ENCODE data around the gene RHCE. TPM values are rescaled to one million over a fixed set of nuclear protein-coding genes. Genes with fewer than 3 reads are reported as not detected.

Gene RHCE
- total and polyA plus RNA-seq, 2 donors (not counting 1 experiment from before 2014, with no cell fraction given): 0.50 to 1.2 TPM

GRCh38 chr1:25356441-25356840 lies 64.2 kb downstream of the RHCE start:
- no peaks in the 10 kb centered on the region for H3K27me3 ChIP-seq (ENCODE audit: control insufficient read depth, insufficient read depth, low read length)
- no peaks in the 10 kb centered on the region for H4K20me1 ChIP-seq (ENCODE audit: control insufficient read depth, extremely low read depth, insufficient read depth, low read length)
- peaks cover 11% of the 10 kb centered on the region for H3K4me1 ChIP-seq (ENCODE audit: control insufficient read depth, extremely low read depth, insufficient read depth, low read length)
- no peak overlapping the region for H3K27ac ChIP-seq (ENCODE audit: insufficient read depth, low read length)
- H3K4me3 ChIP-seq (replicated peaks in 1 of 4; ENCODE audit: control extremely low read depth in 1 of 4, insufficient read depth in 1 of 4, low read depth in 3 of 4, low read length in 4 of 4): no peak overlapping the region
- no peak overlapping the region for H3K4me2 ChIP-seq (ENCODE audit: extremely low read depth, insufficient read depth, low read length)
- no peaks in the 10 kb centered on the region for H3K79me2 ChIP-seq (ENCODE audit: control insufficient read depth, insufficient read depth, low read length)
- no peak overlapping the region for H3K9ac ChIP-seq (ENCODE audit: insufficient read depth, low read length)
- no peaks in the 10 kb centered on the region for H3K9me3 ChIP-seq (ENCODE audit: control insufficient read depth, insufficient read depth, low read depth, low read length)
- no peak for TF ChIP-seq CTCF (conservative IDR thresholded peaks at IDR 0.05 in 1 of 2, IDR thresholded peaks at IDR 0.05 in 1 of 2; ENCODE audit: low read depth in 1 of 2, low read length in 2 of 2)
- TF ChIP-seq EZH2 (IDR thresholded peaks at IDR 0.05; ENCODE audit: low read length, missing control alignments): no peak
- no peak for DNase-seq (ENCODE audit: low read depth in 2 of 2)
- H2AFZ ChIP-seq (ENCODE audit: low read length): no peak overlapping the region
- H3K36me3 ChIP-seq (ENCODE audit: control insufficient read depth, insufficient read depth, low read length): peaks cover 3% of the 10 kb centered on the region

- Histone ChIP-seq H3K9ac (ENCODE audit: insufficient read depth, low read length) (no peak overlapping the region), H3K4me1 (ENCODE audit: control insufficient read depth, extremely low read depth, insufficient read depth, low read length) (peaks cover 7% of the 10 kb centered on the region), H3K9me3 (ENCODE audit: control insufficient read depth, insufficient read depth, low read depth, low read length) (no peaks in the 10 kb centered on the region), H3K4me3 (replicated peaks in 1 of 4; ENCODE audit: control extremely low read depth in 1 of 4, insufficient read depth in 1 of 4, low read depth in 3 of 4, low read length in 4 of 4) (no peak overlapping the region), H4K20me1 (ENCODE audit: control insufficient read depth, extremely low read depth, insufficient read depth, low read length) (no peaks in the 10 kb centered on the region), H3K4me2 (ENCODE audit: extremely low read depth, insufficient read depth, low read length) (no peak overlapping the region), H2AFZ (ENCODE audit: low read length) (no peak overlapping the region), H3K27me3 (ENCODE audit: control insufficient read depth, insufficient read depth, low read length) (no peaks in the 10 kb centered on the region), H3K27ac (ENCODE audit: insufficient read depth, low read length) (no peak overlapping the region), H3K36me3 (ENCODE audit: control insufficient read depth, insufficient read depth, low read length) (peaks cover 2% of the 10 kb centered on the region), H3K79me2 (ENCODE audit: control insufficient read depth, insufficient read depth, low read length) (no peaks in the 10 kb centered on the region)
- no peak for DNase-seq (ENCODE audit: low read depth in 2 of 2)
- TF ChIP-seq EZH2 (IDR thresholded peaks at IDR 0.05; ENCODE audit: low read length, missing control alignments): no peak
- no peak for TF ChIP-seq CTCF (conservative IDR thresholded peaks at IDR 0.05 in 1 of 2, IDR thresholded peaks at IDR 0.05 in 1 of 2; ENCODE audit: low read depth in 1 of 2, low read length in 2 of 2)
These were observed 64.7 kb downstream of the RHCE start for GRCh38 chr1:25355841-25356395.

- Histone ChIP-seq H3K9me3 (ENCODE audit: control insufficient read depth, insufficient read depth, low read depth, low read length) (no peaks in the 10 kb centered on the region), H3K4me3 (replicated peaks in 1 of 4; ENCODE audit: control extremely low read depth in 1 of 4, insufficient read depth in 1 of 4, low read depth in 3 of 4, low read length in 4 of 4) (no peak overlapping the region), H3K36me3 (ENCODE audit: control insufficient read depth, insufficient read depth, low read length) (no peaks in the 10 kb centered on the region), H2AFZ (ENCODE audit: low read length) (no peak overlapping the region), H3K27me3 (ENCODE audit: control insufficient read depth, insufficient read depth, low read length) (no peaks in the 10 kb centered on the region), H4K20me1 (ENCODE audit: control insufficient read depth, extremely low read depth, insufficient read depth, low read length) (no peaks in the 10 kb centered on the region), H3K4me1 (ENCODE audit: control insufficient read depth, extremely low read depth, insufficient read depth, low read length) (no peaks in the 10 kb centered on the region), H3K27ac (ENCODE audit: insufficient read depth, low read length) (no peak overlapping the region), H3K4me2 (ENCODE audit: extremely low read depth, insufficient read depth, low read length) (no peak overlapping the region), H3K79me2 (ENCODE audit: control insufficient read depth, insufficient read depth, low read length) (peaks cover 2% of the 10 kb centered on the region), H3K9ac (ENCODE audit: insufficient read depth, low read length) (no peak overlapping the region)
- TF ChIP-seq EZH2 (IDR thresholded peaks at IDR 0.05; ENCODE audit: low read length, missing control alignments) (no peak), CTCF (conservative IDR thresholded peaks at IDR 0.05 in 1 of 2, IDR thresholded peaks at IDR 0.05 in 1 of 2; ENCODE audit: low read depth in 1 of 2, low read length in 2 of 2) (no peak)
- DNase-seq (ENCODE audit: low read depth in 2 of 2): no peak
These were observed 71.0 kb downstream of the RHCE start for GRCh38 chr1:25349606-25350005.
